Measurements from ENCODE around the gene DUSP16.
"Not testable (repeated sequence)": the region's sequence is repeated elsewhere in the genome, so short reads cannot be mapped to it uniquely, and the experiment has no call there.

The DUSP16 gene

GRCh38 chr12:12491606-12492005, 71.1 kb downstream of the DUSP16 start:
- DNase-seq: no peak

GRCh38 chr12:12488823-12489550, 73.7 kb downstream of the DUSP16 start:
- DNase-seq: no peak

- DNase-seq: no peak
Measured at GRCh38 chr12:12488296-12488695, 74.4 kb downstream of the DUSP16 start.

GRCh38 chr12:12487490-12487889, 75.2 kb downstream of the DUSP16 start:
- no peak for DNase-seq

- no peak for DNase-seq
Measured at GRCh38 chr12:12486661-12487240, 75.9 kb downstream of the DUSP16 start.

- peak in 1 of 2 donors; percentile 45 for DNase-seq
Measured at GRCh38 chr12:12483438-12483837, 79.2 kb downstream of the DUSP16 start.

- no peak for DNase-seq
Measured at GRCh38 chr12:12482959-12483358, 79.7 kb downstream of the DUSP16 start.

- DNase-seq: peak; percentile 61 to 87
Measured at GRCh38 chr12:12482150-12482761, 80.4 kb downstream of the DUSP16 start.

GRCh38 chr12:12481631-12482030, 81.0 kb downstream of the DUSP16 start:
- peak; percentile 15 to 70 for DNase-seq

- DNase-seq: no peak
Measured at GRCh38 chr12:12480074-12480473, 82.6 kb downstream of the DUSP16 start.

GRCh38 chr12:12477532-12477890, 85.2 kb downstream of the DUSP16 start:
- no peak for DNase-seq

- DNase-seq: no peak
Measured at GRCh38 chr12:12476857-12477531, 85.7 kb downstream of the DUSP16 start.

GRCh38 chr12:12474931-12475795, 87.5 kb downstream of the DUSP16 start:
- peak; percentile 72 to 91 for DNase-seq

GRCh38 chr12:12474471-12474928, 88.2 kb downstream of the DUSP16 start:
- DNase-seq: peak; percentile 43 to 73

GRCh38 chr12:12473223-12473622, 89.4 kb downstream of the DUSP16 start:
- DNase-seq: no peak

GRCh38 chr12:12471982-12472961, 90.4 kb downstream of the DUSP16 start:
- not testable (repeated sequence) for DNase-seq

GRCh38 chr12:12470751-12471306, 91.8 kb downstream of the DUSP16 start:
- no peak for DNase-seq

- DNase-seq: no peak
Measured at GRCh38 chr12:12469386-12469785, 93.3 kb downstream of the DUSP16 start.

GRCh38 chr12:12468575-12468974, 94.1 kb downstream of the DUSP16 start:
- no peak for DNase-seq

- DNase-seq: peak; percentile 67 to 81
Measured at GRCh38 chr12:12467688-12468261, 94.9 kb downstream of the DUSP16 start.

- DNase-seq: peak in 1 of 2 donors; percentile 55
Measured at GRCh38 chr12:12467264-12467663, 95.4 kb downstream of the DUSP16 start.
